Stimulated activated CD8-positive, alpha-beta memory T cell treated with anti-CD3 and anti-CD28 coated beads, Interleukin-15, amount 100 ng/mL, for 1 hour (primary cell): ENCODE measurements around the gene OTULINL.
"Not testable (repeated sequence)": the region's sequence is repeated elsewhere in the genome, so short reads cannot be mapped to it uniquely, and the experiment has no call there.

Experiments used
- DNase-seq: peaks from one replicate; pipeline ENCODE4 v3.0.0-alpha.2; 2020; ENCODE audit warnings: low read depth

The OTULINL gene

DNA sequence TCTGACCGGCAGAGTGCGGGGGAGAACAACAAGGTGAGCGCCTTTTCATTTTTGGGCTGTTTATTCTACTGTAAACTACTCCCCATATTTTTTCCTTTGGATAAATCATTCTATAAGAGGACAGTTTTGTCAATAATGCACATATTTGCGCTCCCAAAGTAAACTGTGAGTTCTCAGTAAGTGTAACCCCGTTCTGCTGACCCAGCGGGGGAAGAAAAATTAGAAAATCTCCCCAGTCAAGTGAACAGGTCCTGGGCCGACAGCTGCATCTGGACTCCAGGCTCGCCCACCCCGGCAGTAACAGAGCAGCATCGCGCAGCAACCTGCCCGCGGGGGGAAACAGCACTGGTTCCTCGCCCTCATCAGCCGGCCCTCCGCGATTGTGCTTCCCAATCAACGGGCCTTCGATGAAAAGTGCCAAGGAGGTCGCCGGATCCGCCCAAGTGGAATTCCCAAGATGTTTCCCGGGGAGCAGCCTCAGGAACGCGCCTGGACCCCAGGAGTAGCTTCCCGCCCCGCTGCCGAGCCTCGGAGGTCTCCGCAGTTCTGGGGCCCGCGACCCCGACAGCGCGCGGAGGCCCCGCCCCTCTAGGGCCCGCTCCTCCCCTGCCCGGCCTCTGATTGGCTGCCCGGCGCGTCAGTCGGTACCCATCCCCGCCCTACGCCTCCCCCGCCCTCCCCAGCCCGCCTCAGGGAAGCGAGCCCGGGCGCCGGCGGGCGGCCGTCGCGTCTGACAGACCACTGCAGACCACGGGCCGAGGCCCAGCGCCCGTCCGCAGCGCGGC, at the start of gene OTULINL:
Gene OTULINL, plus strand, starts transcription at position 687 of the 785 bp plus-strand sequence. CDS start 103 bp downstream, outside the sequence.
- DNase-seq: peak; percentile 86

DNA sequence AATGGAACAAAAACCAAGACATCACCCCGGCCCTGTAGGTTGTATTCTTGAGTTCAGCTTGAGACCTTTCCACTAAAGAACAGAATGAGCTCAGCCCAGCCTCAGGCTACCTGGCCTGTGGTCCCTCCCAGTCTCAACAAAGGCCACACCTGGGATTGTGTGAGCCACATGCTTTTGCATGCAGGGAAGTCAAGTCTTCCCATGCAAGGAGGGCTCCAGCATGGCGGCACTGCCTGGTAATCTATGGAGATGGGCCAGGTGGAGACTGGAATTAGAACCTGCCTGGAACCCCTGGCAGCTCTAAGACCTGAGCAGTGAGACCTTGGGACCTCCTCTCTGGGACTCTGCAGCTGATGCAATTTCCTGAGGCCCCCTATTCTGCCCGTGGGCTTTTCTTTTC, 49.4 kb upstream of the OTULINL start:
- no peak for DNase-seq

DNA sequence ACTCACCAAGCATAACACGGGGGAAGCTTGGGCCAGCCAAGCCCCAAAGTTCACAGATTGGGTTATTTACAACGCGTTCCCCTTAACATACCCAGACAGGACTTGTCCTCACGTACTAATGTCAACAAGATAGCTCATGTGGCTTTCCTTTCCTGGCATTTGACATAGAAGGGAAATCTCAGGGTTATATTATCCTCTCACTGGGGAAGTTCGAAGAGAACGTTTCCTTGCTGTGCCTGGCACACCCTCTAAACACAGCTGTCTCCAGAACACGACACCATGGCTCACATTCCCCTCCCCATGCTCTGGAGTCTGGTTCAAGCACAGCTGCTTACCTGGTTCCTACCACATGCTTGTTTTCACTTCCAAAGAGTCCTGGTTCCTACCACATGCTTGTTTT, 46.8 kb upstream of the OTULINL start:
- DNase-seq: no peak

DNA sequence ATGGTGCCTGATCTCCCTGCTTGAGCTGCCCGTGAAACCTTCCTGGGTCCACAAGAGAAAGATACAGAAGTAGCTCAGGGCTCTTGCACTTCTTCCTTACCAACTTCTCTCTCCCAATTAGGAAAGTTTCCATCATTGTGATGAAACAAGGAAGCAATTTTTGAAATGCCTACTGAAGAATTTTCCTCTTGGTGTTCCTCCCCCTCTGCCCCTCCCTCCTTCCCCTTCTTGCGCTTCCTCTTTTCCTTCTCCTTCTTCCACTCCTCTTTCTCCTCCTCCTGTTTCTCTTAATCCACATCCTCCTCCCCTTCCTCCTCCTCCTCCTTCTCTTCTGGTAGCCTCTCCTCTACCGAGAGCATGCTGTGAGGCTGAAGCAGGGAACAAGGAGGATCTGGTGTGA, 36.3 kb upstream of the OTULINL start:
- no peak for DNase-seq

DNA sequence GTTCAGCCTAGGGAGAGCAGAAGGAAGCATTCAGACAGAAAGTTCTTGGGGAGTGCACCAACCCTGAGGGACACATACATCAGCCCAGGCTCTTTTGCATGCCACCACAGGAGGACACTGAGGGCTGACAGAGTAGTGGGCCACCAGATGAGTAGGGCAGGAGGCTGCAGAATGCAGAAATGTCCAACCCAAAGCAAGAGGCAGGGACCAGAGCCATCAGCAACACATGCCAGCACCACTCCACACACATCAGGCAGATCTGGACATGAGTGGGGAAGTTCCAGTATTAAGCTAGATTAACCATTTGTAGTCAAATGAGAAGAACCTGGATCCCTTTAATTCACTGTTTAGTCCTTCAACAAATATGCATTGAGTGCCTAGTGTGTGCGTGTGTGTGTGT, 35.7 kb upstream of the OTULINL start:
- DNase-seq: no peak

DNA sequence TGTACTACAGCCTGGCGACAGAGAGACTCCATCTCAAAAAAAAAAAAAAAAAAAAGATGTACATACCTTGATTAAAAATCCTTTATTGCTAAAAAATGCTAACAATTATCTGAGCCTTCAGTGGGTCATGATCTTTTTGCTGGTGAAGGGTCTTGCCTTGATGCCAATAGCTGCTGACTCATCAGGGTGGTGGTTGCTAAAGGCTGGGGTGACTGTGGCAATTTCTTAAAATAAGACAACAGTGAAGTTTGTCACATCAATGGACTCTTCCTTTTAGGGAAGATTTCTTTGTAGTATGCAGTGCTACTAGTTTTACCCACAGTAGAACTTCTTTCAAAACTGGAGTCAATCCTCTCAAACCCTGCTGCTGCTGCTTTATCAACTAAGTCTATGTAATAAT, 33.9 kb upstream of the OTULINL start:
- no peak for DNase-seq

DNA sequence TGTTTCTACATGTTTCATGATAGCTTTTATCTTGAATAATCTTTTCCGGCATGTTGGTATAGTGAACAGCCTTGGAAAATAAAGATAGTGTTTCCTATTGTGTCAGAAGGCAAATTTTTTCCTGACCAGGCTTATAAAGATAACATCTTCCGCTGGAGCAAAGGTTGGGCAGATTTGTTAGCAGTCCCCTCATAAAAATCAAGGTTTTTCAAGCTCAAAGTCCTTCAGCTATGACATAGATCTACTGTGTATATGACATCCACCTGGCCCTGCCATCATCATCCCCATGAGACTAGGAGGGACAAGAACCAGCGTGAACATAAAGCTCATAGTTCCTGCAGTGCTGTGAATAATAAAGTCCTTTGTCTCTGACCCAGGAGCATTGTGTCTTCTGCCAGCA, 30.4 kb upstream of the OTULINL start:
- DNase-seq: no peak

DNA sequence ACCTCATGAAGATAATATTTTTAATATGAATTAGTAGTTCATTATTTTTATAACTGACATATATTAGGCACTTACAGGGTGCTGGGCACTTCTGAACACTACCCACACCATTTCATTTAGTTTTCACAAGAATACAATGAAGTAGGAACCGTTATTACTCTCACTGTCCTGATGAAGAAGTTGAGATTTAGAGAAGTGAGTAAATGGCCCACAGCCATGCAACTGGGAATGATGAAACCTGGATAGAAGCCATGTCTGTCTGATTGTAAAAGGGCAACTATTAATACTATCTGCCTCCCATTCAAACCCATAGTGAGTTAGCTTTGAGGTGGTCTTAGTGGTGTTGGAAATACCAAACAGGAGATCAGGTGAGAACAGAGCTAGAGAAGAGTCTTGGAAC, 29.6 kb upstream of the OTULINL start:
- no peak for DNase-seq

DNA sequence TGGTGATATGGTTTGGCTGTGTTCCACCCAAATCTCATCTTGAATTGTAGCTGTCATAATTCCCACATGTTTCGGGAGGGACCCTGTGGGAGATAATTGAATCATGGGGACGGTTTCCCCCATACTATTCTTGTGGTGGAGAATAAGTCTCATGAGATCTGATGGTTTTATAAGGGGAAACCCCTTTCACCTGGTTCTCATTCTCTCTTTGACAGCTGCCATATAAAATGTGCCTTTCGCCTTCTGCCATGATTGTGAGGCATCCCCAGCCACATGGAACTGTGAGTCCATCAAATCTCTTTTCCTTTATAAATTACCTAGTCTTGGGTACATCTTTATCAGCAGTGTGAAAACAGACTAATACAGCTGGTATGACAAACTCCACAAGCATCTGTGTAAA, 27.3 kb upstream of the OTULINL start:
- not testable (repeated sequence) for DNase-seq

DNA sequence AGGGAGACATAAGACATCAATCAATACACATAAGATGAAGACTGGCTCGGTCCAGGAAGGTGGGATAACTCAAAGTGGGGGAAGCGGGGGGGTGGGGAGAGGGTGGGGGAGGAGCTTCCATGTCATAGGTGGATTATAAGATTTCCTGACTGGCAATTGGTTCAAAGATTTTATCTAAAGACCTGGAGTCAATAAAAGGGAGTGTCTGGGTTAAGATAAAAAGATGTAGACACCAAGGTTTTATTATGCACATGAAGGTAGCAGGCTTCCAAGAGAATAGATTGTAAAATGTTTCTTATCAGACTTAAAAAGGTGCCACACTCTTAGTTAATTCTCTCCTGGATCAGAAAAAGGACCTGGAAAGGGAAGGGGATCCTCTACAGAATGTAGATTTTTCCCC, 25.6 kb upstream of the OTULINL start:
- no peak for DNase-seq

DNA sequence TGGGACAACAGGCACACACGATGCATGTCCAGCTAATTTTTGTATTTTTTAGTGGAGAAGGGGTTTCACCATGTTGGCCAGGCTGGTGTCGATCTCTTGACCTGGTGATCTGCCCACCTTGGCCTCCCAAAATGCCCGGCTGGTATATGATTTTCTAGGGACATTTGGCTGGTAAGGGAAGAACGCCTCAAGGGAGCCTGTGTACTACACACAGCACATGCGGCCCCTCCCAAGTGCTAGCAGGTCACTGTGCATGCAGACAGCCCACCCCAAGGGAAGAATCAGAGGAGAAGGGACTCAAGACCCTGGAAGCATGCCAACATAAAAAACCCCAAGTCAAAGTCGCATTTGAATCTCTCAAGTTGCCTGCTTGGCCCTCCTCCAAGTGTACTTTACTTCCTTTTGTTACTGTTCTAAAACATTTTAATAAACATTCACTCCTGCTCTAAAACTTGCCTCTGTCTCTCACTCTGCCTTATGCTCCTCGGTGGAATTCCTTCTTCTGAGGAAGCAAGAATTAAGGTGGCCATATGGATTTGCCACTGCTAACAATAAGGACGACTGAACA, 24.3 kb upstream of the OTULINL start:
- DNase-seq: no peak

DNA sequence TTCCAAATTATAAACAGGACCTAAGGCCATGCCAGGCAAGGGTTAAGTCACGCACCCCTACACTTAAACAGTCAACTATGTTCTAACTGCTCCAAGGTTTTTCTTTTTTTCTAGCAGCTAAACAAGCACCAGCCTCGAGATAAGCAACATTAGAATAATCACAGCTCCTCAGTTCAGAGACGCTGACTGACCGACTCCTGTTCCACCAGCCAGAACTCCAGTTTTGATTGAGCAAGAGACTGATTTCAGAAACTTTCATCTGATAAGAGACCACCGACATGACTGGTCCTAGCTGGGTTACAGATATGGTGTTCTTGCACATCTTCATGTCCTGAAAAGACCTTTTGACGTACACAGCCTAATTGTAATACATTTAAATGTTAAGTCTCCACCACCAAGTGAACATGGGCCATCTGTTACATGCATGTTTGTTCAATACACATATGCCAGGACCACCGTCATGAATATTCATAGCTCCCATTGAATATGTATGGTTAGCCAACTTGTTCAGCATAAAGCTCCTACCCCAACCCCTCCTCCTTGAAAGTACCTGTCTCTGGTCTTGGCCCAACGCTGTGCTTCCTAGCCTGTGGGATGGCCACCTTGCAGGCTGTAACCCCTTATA, 23.7 kb upstream of the OTULINL start:
- DNase-seq: no peak

DNA sequence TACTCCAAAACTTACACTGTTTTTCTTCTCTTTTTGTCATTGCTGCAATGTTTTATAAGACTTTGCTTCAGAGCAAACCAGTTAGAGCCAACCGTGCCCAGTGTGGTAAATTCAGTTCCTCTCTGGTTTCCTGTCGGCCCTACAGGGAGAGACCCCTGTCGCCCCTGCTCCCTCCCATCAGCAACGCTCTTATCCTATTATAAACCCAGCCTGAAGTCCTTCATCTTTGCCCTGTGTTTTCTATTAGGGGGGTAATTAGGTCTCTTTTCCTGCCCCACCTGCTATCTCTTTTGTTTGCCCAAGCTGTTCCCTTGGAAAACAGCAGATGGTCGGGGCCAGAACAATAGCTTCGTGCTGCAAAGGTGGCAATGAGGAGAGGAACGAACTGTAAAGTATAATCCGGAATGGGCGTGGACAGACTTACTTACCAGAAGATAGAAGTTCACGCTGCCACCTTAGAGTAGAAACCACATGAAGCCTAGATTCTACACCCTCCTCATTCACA, 21.4 kb upstream of the OTULINL start:
- DNase-seq: no peak

DNA sequence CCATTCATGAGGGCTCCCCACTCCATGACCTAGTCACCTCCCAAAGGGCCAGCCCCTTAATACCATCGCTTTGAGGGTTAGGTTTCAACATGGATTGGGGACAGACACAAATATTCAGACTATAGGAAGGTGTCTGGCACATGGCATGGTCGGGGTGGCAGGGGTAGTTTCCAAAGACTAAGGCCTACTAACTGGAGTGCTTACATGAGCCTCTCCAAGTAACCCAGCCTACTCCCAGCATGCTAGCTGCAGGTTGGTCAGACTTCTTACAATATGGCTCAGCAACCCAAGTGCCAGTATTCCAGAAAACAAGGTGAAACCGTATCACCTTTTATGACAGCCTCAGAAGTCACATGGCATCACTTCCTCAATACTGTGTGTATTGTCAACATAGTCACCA, 19.9 kb upstream of the OTULINL start:
- DNase-seq: no peak

DNA sequence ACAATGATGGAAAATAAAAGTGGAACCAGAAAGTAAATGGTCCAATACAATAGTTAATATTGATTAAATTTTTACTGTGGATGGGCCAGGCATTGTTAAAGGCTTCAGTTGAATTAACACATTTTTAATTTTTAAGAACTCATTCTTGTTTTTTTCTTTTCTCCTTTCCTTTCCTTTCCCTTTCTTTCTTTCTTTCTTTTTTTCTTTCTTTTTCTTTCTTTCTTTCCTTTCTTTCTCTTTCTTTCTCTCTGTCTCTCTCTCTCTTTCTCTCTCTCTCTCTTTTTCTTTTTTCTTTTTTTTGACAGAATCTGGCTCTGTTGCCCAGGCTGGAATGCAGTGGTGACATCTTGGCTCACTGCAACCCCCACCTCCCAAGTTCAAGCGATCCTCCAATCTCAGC, 13.3 kb upstream of the OTULINL start:
- DNase-seq: no peak

DNA sequence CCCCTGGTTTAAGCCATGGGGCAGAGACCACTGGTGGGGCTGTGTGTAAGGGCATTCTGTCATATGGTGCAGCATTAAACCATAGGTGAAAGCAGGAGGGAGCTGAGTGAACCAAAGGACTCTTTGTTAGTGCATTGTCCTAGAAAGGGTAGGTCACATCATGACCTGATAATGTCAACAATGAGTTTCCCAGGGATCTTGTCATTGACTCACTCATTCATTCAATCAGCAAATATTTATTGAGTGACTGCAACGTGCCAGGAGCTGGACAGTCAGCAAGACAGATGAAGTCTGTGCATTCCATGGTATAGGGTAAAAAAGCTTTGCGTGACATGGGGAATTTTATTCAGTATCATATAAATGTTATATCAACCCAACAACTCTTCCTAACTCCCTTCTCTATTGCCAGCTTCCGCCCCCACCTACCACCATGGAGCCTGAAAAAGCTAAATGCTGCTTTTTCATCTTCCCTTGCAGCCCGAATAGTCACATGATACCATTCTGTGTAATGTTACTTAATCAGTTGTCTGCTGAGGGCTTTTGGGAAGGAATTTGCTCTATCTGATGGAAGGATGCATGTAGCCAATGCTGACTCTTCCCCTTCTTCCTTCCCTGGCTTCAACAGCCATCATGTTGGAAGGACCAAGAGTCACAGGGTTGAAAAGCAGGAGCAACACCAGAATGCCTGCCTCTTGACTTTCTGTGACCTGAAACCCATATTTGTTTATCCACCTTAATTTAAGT, 11.5 kb upstream of the OTULINL start:
- DNase-seq: no peak

DNA sequence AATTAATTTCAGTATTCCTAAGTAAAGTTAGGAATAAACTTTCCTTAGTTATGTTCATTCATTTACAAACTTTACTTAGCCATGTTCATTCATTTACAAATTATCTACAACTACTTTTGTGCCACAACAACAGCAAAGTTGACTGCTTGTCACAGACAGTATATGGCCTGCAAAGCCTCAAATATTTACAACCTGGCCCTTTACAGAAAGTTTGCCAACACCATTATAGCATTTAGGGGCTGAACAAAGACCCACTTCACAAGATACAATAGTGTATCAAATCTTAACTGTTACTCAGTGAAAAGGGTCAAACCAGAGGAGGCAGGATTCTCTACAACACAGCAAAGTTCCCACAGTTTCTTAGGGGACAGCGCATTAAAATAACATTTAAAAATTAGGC, 9.7 kb upstream of the OTULINL start:
- DNase-seq: no peak

DNA sequence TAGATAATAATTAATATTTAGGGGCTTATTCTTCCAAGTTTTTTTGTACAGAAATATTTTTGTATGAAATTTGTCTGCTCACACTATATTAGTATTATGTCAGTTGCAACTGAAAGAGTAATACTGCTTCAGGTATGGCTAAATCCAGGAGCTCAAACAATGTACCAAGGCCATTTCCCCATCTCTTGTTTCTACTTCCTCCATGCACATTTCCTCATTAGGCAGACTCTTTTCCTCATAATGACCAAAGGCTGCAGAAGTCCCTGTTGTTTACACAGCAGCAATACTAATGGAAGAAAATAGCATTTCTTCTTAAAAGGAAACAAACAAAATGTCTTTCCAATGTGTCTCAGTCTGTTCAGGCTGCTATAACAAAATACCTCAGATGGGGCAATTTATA, 9.2 kb upstream of the OTULINL start:
- DNase-seq: no peak

DNA sequence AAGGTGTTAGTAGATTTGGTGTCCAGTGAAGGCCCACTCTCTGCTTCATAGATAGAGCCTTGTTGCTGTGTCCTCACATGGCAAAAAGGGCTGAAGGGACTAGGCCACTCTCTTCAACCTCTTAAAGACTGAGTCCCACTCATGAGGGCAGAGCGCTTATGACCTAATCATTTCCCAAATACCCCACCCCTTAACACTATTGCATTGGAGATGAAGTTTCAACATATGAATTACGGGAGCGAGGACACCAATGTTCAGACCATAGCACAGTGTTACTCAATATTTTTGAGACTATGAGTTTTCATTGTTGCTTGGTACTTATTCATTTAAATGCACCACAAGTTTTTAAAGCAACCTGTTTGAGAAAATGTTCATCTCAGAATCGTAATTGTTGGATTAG, 8.8 kb upstream of the OTULINL start:
- no peak for DNase-seq

DNA sequence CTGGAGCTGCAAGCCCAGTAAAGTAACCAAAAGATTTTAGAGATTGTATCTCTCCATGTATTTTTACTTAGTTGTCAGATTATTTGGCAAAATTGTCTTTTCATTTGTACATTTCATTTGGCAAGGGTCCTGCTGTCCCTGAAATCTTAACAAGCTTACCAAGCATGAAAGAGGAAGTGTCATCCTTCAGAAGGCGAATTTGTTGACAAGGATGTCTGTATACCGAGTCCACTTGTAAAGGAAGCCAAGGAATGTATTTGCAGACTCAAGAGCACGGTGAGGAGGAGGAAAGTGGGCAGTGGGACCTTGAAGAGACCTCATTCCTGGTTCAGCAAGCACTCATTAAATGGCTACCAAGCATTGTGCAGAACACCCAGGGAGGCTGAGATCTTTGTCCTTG, 7.5 kb upstream of the OTULINL start:
- DNase-seq: no peak

DNA sequence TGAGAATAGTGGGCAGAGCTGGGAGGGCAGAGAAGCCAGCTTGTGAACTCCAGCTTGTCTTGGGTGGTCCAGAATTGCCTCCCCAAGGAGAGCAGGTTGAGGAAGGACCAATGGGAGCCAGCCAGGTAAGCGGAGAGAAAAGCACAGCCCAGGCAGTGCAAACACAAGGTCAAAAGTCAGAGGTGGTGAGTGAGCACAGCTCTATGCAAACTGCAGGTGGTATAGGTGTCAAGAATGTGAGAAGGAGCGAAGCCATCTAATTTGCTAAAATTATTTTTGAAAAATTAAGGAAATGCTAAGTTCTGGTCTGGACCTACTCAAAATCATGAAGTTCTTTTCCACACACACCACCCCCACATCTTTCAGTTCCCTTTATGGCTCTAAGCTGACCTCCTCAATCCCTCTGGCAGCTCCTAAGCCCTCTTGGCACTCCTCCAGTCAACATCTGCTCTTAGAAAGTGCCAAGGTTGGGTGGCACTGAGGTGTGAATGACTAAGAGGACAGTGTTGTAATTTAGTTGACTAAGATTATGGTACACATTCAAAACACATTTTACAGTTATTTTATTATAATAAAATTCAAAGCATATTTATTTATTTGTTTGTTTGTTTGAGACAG, 6.6 kb upstream of the OTULINL start:
- no peak for DNase-seq

DNA sequence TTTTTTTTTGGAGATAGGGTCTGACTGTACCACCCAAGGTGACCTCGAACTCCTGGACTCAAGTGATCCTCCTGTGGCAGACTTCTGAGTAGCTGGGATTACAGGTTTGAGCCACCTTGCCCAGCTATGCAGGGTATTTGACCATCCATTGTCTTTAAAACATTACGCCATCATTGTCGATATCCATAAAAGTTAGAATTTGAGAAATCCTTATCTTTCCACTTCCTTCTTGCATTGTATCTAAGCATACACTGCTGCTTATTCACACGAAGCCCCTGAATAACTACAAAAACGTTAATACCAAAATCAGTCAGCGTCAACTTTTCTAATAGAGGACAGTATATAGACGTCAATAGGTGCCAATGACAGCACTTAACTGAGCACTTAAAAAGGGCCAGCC, 5.4 kb upstream of the OTULINL start:
- no peak for DNase-seq
